H1 (cell line): ENCODE data around the gene LITAFD. TPM values are rescaled to one million over a fixed set of nuclear protein-coding genes. Genes with fewer than 3 reads are reported as not detected.

Source experiments
- CBX5 ChIP-seq: fragments of 300-800, 300-1000 bp; sonication (generic); IDR thresholded peaks from 2 replicates; pipeline ENCODE4 v1.7.1; 2016; ENCODE audit warnings: antibody characterized with exemption, low read length, low read depth
- CHD2 ChIP-seq: IDR thresholded peaks from 2 replicates; pipeline ENCODE4 v1.6.1; 2012; ENCODE audit warnings: low read length, improper control_type of control experiment
- HDAC2 ChIP-seq, 2 experiments: fragments of 300-600 bp in 1 of 2; sonication (generic) in 1 of 2; IDR thresholded peaks; 2 replicates each; pipeline ENCODE4 v1.6.1; 2011 to 2012; ENCODE audit warnings: low read depth in 2 of 2, low read length in 2 of 2, mild to moderate bottlenecking in 2 of 2, moderate library complexity in 2 of 2, borderline replicate concordance in 1 of 2, inconsistent platforms in 1 of 2
- RXRA ChIP-seq: IDR thresholded peaks from 2 replicates; pipeline ENCODE4 v1.6.1; 2011; ENCODE audit warnings: low read depth, mild to moderate bottlenecking, low read length, moderate library complexity; ENCODE audit not compliant: insufficient read depth
- SP1 ChIP-seq: IDR thresholded peaks from 2 replicates; pipeline ENCODE4 v1.6.1; 2011; ENCODE audit warnings: low read depth, low read length
- polyA plus RNA-seq, 7 experiments: library from polyadenylated mRNA; depleted of rRNA in 3 of 7; stranded (reverse) in 5 of 7; unstranded in 2 of 7; fragments of >200 nt in 5 of 7; fragments of 200-250 nt in 2 of 7; gene quantifications; 1 replicate in 5 of 7; 2 replicates in 1 of 7; 4 replicates in 1 of 7; pipeline versions ENCODE4 v1.2.1 to v1.2.3, GENCODE V29; 2011 to 2013; ENCODE audit warnings: missing spikeins in 2 of 7, mixed read lengths in 2 of 7
- total RNA-seq: library from RNA; stranded (reverse); fragmentation: NEBNext Ultra II Directional; extraction: Animal tissue kit (Norgen Biotek cat#: 25700); gene quantifications from 2 replicates; pipeline ENCODE4 v1.2.1, GENCODE V29; 2021

The LITAFD gene
- total and polyA plus RNA-seq, 2 of the 8 experiments (the other 6 are each of a cell fraction or from before 2014, with no cell fraction given): not detected

- no peak for TF ChIP-seq SP1
- TF ChIP-seq CHD2: no peak
- TF ChIP-seq CBX5: no peak
- peak in 1 of 2 experiments; percentile 91; a peak in 2 of 4 replicates for TF ChIP-seq HDAC2 (IDR thresholded peaks at IDR 0.05; ENCODE audit: borderline replicate concordance in 1 of 2, low read depth in 2 of 2, low read length in 2 of 2)
- TF ChIP-seq RXRA: no peak
These were observed 13.5 kb upstream of the LITAFD start, which contains the start of gene CARHSP1 (continued) for GRCh38 chr16:8868416-8869211.
